ENCODE measurements around the gene HIVEP3. TPM values are rescaled to one million over a fixed set of nuclear protein-coding genes. Genes with fewer than 3 reads are reported as not detected.

Gene HIVEP3
- total RNA-seq, 1 experiment from 2014 or later, result 1.4 TPM

DNA sequence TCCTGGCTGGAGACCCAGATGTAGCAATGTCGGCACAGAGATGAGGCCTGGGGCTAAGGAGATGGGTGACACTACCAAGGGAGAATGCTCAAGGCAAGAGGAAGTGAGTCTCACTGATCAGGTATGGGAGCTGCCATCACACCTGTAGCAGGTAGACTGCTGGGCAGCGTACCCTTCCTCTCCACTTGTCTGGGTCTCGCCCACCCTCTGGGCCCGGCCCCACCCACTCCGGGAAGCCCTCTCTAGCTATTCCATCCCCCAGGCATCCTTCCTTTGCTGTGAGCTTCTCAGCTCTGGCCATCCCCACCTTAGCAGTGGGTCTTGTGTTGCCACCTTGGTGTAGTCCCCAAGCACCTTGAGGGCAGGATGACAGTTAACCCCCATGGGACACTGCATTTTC lies 346.5 kb downstream of the HIVEP3 start:
- no peak overlapping the region for H4K5ac ChIP-seq (ENCODE audit: insufficient read length, low read depth, low read length)
- no peaks in the 10 kb centered on the region for H3K4me1 ChIP-seq (ENCODE audit: insufficient read depth, low read length)
- H3K27me3 ChIP-seq (ENCODE audit: insufficient read depth, low read length), result no peaks in the 10 kb centered on the region
- no CpG with 5 or more reads among the region's 5 CpGs for WGBS (ENCODE audit: extremely low coverage, insufficient read length, low lambda C conversion rate)
- Mint-ChIP-seq H3K9me3 (no peaks in the 10 kb centered on the region), H3K4me3 (no peak overlapping the region), H3K27ac (no peak overlapping the region), H3K27me3 (ENCODE audit: low read depth) (peaks cover 16% of the 10 kb centered on the region), H3K4me1 (peaks cover 0 to 4% of the 10 kb centered on the region in 2 experiments; a peak in 2 of 4 replicates), H3K36me3 (ENCODE audit: insufficient read depth in 1 of 3, low read depth in 3 of 3) (no peaks in the 10 kb centered on the region)
- H2BK15ac ChIP-seq (ENCODE audit: low read depth, low read length), result no peak overlapping the region
- no peak overlapping the region for H2BK5ac ChIP-seq (ENCODE audit: insufficient read length, low read length)
- TF ChIP-seq, protein P1, sequence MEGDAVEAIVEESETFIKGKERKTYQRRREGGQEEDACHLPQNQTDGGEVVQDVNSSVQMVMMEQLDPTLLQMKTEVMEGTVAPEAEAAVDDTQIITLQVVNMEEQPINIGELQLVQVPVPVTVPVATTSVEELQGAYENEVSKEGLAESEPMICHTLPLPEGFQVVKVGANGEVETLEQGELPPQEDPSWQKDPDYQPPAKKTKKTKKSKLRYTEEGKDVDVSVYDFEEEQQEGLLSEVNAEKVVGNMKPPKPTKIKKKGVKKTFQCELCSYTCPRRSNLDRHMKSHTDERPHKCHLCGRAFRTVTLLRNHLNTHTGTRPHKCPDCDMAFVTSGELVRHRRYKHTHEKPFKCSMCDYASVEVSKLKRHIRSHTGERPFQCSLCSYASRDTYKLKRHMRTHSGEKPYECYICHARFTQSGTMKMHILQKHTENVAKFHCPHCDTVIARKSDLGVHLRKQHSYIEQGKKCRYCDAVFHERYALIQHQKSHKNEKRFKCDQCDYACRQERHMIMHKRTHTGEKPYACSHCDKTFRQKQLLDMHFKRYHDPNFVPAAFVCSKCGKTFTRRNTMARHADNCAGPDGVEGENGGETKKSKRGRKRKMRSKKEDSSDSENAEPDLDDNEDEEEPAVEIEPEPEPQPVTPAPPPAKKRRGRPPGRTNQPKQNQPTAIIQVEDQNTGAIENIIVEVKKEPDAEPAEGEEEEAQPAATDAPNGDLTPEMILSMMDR (conservative IDR thresholded peaks at IDR 0.05), result no peak
- H3K23ac ChIP-seq (ENCODE audit: insufficient read length, low read depth, low read length), result no peak overlapping the region
- H3K79me1 ChIP-seq (ENCODE audit: insufficient read depth, low read depth, low read length, poor library complexity, severe bottlenecking), result no peaks in the 10 kb centered on the region
- no peak overlapping the region for H3K18ac ChIP-seq (ENCODE audit: insufficient read length, low read depth, low read length)
- DNase-seq, result no peak
- no peak overlapping the region for H3K4ac ChIP-seq (ENCODE audit: low read depth, low read length)
- H2AFZ ChIP-seq (ENCODE audit: low read length), result no peak overlapping the region
- no peaks in the 10 kb centered on the region for H3K79me2 ChIP-seq (ENCODE audit: insufficient read depth, low read length)
- H3K23me2 ChIP-seq (ENCODE audit: insufficient read length, low read depth, low read length, poor library complexity, severe bottlenecking), result no peaks in the 10 kb centered on the region
- H3K56ac ChIP-seq (ENCODE audit: insufficient read length, low read depth, low read length), result no peak overlapping the region
- H3K27ac ChIP-seq (ENCODE audit: insufficient read length, low read depth, low read length), result no peak overlapping the region
- H4K8ac ChIP-seq (replicated peaks; ENCODE audit: insufficient read length, low read depth, low read length), result no peak overlapping the region
- H2BK120ac ChIP-seq (ENCODE audit: low read depth, low read length, poor library complexity, severe bottlenecking), result no peak overlapping the region
- H4K20me1 ChIP-seq (ENCODE audit: control insufficient read depth, insufficient read depth, insufficient read length), result no peaks in the 10 kb centered on the region
- no peak overlapping the region; the same call in 1 of the 2 replicates for H3K14ac ChIP-seq (ENCODE audit: insufficient read depth, low read length)
- no peak overlapping the region for H3T11ph ChIP-seq (ENCODE audit: low read length)
- no peak overlapping the region for H3K4me2 ChIP-seq (ENCODE audit: insufficient read depth, insufficient read length, low read length)
- H4K91ac ChIP-seq (ENCODE audit: insufficient read length, low read depth, low read length), result no peak overlapping the region
- no peak overlapping the region for H2AK5ac ChIP-seq (ENCODE audit: insufficient read length, low read length)
- no peak overlapping the region for H3K9ac ChIP-seq (ENCODE audit: extremely low read depth, insufficient read length, low read length)
- H3K9me3 ChIP-seq (ENCODE audit: control insufficient read depth, low read depth, low read length), result no peaks in the 10 kb centered on the region
- no peak overlapping the region for H2BK12ac ChIP-seq (ENCODE audit: insufficient read length, low read depth, low read length)
- H2BK20ac ChIP-seq (ENCODE audit: low read depth, low read length, poor library complexity, severe bottlenecking), result no peak overlapping the region

Measured in H9 (cell line).